HepG2 (cell line): ENCODE measurements around the gene C2orf81. TPM values are rescaled to one million over a fixed set of nuclear protein-coding genes. Genes with fewer than 3 reads are reported as not detected.

ENCODE experiments used
- ASH2L ChIP-seq: fragments of 300-600, 200-600 bp; sonication (generic); IDR thresholded peaks from 2 replicates; pipeline ENCODE4 v1.7.0; 2017; ENCODE audit warnings: low read depth, mild to moderate bottlenecking, moderate library complexity, mixed read lengths, low read length; ENCODE audit not compliant: insufficient read length
- CHCHD3 ChIP-seq: sonication (generic); formaldehyde crosslinking; IDR thresholded peaks from 2 replicates; pipeline ENCODE4 v1.8.0; 2022; ENCODE audit warnings: mild to moderate bottlenecking, missing genetic modification reagents, moderate library complexity
- FOXM1 ChIP-seq: sonication (generic); formaldehyde crosslinking; IDR thresholded peaks from 2 replicates; pipeline ENCODE4 v1.5.0; 2020; ENCODE audit warnings: missing genetic modification reagents
- GZF1 ChIP-seq: sonication (generic); formaldehyde crosslinking; IDR thresholded peaks from 2 replicates; pipeline ENCODE4 v1.5.1; 2020; ENCODE audit warnings: mild to moderate bottlenecking, missing genetic modification reagents
- HOXA5 ChIP-seq: sonication (generic); formaldehyde crosslinking; IDR thresholded peaks from 2 replicates; pipeline ENCODE4 v1.4.0; 2020; ENCODE audit warnings: missing genetic modification reagents
- JDP2 ChIP-seq: sonication (generic); formaldehyde crosslinking; IDR thresholded peaks from 2 replicates; pipeline ENCODE4 v1.8.1; 2022; ENCODE audit warnings: missing genetic modification reagents, borderline replicate concordance
- MIER3 ChIP-seq: IDR thresholded peaks from 2 replicates; pipeline ENCODE4 v1.6.1; 2016; ENCODE audit warnings: missing compliant biosample characterization, borderline replicate concordance
- MIXL1 ChIP-seq: IDR thresholded peaks from 2 replicates; pipeline ENCODE4 v1.6.1; 2016
- PCBP2 ChIP-seq: fragments of 200-400 bp; formaldehyde crosslinking; optimal IDR thresholded peaks from 2 replicates; pipeline ENCODE3; 2018; ENCODE audit warnings: low read length, low read depth; ENCODE audit not compliant: poor library complexity, severe bottlenecking
- SMARCE1 ChIP-seq: fragments of 450-650 bp; IDR thresholded peaks from 2 replicates; pipeline ENCODE4 v1.6.1; 2017; ENCODE audit warnings: borderline replicate concordance
- ZNF17 ChIP-seq: sonication (generic); formaldehyde crosslinking; IDR thresholded peaks from 2 replicates; pipeline ENCODE4 v1.5.0; 2020; ENCODE audit warnings: mild to moderate bottlenecking, missing genetic modification reagents
- polyA plus RNA-seq, 8 experiments: library from polyadenylated mRNA; depleted of rRNA in 3 of 8; stranded (reverse) in 7 of 8; unstranded in 1 of 8; fragments of >200 nt; fragmentation: Illumina TruSeq in 4 of 8; extraction: Trizol in 4 of 8; gene quantifications; 2 replicates each; pipeline versions ENCODE4 v1.2.1 to v1.2.3, GENCODE V29; 2011 to 2016; ENCODE audit warnings: low read depth in 4 of 8, missing spikeins in 1 of 8, mixed read lengths in 1 of 8; ENCODE audit not compliant: insufficient read depth in 1 of 8
- total RNA-seq, 5 experiments: library from RNA; depleted of rRNA; stranded (reverse); fragments of >200 nt; fragmentation: Illumina TruSeq; extraction: Trizol; gene quantifications; 2 replicates each; pipeline ENCODE4 v1.2.3, GENCODE V29; 2016; ENCODE audit warnings: low read depth in 1 of 5
- TF ChIP-seq, protein P1 (sequence below): sonication (generic); formaldehyde crosslinking; IDR thresholded peaks from 2 replicates; pipeline ENCODE4 v1.4.0; 2020; ENCODE audit warnings: missing genetic modification reagents
- TF ChIP-seq, protein P2 (sequence below): sonication (generic); formaldehyde crosslinking; IDR thresholded peaks from 2 replicates; pipeline ENCODE4 v1.8.0; 2022; ENCODE audit warnings: missing genetic modification reagents, mild to moderate bottlenecking, borderline replicate concordance
- TF ChIP-seq, protein P3 (sequence below): sonication (generic); formaldehyde crosslinking; IDR thresholded peaks from 2 replicates; pipeline ENCODE4 v1.8.1; 2023; ENCODE audit warnings: mild to moderate bottlenecking, missing genetic modification reagents, borderline replicate concordance
- TF ChIP-seq, protein P4 (sequence below): sonication (generic); formaldehyde crosslinking; IDR thresholded peaks from 2 replicates; pipeline ENCODE4 v1.4.0; 2020; ENCODE audit warnings: mild to moderate bottlenecking, missing genetic modification reagents
- TF ChIP-seq, protein P5 (sequence below): sonication (generic); formaldehyde crosslinking; IDR thresholded peaks from 2 replicates; pipeline ENCODE4 v1.8.1; 2022; ENCODE audit warnings: low read depth, mild to moderate bottlenecking, missing genetic modification reagents
- TF ChIP-seq, protein P6 (sequence below): sonication (generic); formaldehyde crosslinking; IDR thresholded peaks from 2 replicates; pipeline ENCODE4 v1.4.0; 2020; ENCODE audit warnings: missing genetic modification reagents, borderline replicate concordance

C2orf81 gene
- total and polyA plus RNA-seq, 2 of the 13 experiments (the other 11 are each of a cell fraction or from before 2014, with no cell fraction given), result 0.15 to 0.17 TPM

DNA sequence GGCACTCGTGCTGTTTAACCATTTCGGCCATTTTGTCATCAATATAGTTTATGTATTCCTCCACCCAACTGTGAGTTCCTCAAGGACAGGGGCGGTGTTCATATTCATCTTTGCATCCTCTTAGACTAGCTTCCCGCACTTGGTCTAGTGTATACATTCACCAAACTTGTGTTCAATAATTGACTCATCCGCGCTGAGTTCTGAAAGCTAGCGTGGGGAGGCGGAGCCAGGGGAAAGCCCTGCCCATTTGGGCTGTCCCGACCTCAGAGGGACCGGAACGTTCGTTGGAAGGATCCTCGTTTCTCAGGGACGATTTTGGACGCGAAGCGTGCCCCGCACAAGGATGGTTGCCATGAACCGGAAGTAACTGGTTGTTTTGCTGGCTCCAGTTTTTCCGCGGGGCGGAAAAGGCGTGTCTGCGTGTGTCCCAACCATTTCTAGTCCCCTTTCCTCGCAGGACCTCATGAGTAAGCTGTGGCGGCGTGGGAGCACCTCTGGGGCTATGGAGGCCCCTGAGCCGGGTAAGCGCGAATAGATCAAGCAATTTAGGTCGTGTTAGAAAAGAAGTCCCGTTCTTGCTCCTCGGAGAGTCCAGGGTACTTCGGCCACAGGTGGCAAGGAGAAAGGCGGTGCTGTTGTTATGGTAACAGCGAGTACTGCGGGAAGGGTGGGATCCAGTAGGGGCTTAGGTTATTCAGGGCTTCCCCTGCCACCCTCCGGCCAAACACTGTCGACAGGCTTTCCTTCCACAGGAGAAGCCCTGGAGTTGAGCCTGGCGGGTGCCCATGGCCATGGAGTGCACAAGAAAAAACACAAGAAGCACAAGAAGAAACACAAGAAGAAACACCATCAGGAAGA, 33.5 kb upstream of the C2orf81 start, which contains the start of gene INO80B (continued):
- TF ChIP-seq, protein P1, sequence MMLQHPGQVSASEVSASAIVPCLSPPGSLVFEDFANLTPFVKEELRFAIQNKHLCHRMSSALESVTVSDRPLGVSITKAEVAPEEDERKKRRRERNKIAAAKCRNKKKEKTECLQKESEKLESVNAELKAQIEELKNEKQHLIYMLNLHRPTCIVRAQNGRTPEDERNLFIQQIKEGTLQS (CRISPR knock-in tag), result peak; percentile 65
- TF ChIP-seq, protein P2, sequence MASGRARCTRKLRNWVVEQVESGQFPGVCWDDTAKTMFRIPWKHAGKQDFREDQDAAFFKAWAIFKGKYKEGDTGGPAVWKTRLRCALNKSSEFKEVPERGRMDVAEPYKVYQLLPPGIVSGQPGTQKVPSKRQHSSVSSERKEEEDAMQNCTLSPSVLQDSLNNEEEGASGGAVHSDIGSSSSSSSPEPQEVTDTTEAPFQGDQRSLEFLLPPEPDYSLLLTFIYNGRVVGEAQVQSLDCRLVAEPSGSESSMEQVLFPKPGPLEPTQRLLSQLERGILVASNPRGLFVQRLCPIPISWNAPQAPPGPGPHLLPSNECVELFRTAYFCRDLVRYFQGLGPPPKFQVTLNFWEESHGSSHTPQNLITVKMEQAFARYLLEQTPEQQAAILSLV, result peak; percentile 68; the same call in 1 of the 2 replicates
- TF ChIP-seq, protein P3, sequence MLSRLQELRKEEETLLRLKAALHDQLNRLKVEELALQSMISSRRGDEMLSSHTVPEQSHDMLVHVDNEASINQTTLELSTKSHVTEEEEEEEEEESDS, result no peak; the same call in 1 of the 2 replicates
- TF ChIP-seq MIXL1 (CRISPR knock-in tag), result peak; percentile 96
- 0 out of 2 replicates have a peak, but pooled peaks have one; percentile 79 for TF ChIP-seq GZF1 (CRISPR knock-in tag)
- TF ChIP-seq, protein P4, sequence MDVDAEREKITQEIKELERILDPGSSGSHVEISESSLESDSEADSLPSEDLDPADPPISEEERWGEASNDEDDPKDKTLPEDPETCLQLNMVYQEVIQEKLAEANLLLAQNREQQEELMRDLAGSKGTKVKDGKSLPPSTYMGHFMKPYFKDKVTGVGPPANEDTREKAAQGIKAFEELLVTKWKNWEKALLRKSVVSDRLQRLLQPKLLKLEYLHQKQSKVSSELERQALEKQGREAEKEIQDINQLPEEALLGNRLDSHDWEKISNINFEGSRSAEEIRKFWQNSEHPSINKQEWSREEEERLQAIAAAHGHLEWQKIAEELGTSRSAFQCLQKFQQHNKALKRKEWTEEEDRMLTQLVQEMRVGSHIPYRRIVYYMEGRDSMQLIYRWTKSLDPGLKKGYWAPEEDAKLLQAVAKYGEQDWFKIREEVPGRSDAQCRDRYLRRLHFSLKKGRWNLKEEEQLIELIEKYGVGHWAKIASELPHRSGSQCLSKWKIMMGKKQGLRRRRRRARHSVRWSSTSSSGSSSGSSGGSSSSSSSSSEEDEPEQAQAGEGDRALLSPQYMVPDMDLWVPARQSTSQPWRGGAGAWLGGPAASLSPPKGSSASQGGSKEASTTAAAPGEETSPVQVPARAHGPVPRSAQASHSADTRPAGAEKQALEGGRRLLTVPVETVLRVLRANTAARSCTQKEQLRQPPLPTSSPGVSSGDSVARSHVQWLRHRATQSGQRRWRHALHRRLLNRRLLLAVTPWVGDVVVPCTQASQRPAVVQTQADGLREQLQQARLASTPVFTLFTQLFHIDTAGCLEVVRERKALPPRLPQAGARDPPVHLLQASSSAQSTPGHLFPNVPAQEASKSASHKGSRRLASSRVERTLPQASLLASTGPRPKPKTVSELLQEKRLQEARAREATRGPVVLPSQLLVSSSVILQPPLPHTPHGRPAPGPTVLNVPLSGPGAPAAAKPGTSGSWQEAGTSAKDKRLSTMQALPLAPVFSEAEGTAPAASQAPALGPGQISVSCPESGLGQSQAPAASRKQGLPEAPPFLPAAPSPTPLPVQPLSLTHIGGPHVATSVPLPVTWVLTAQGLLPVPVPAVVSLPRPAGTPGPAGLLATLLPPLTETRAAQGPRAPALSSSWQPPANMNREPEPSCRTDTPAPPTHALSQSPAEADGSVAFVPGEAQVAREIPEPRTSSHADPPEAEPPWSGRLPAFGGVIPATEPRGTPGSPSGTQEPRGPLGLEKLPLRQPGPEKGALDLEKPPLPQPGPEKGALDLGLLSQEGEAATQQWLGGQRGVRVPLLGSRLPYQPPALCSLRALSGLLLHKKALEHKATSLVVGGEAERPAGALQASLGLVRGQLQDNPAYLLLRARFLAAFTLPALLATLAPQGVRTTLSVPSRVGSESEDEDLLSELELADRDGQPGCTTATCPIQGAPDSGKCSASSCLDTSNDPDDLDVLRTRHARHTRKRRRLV (CRISPR knock-in tag), result no peak; the same call in 1 of the 2 replicates
- TF ChIP-seq MIER3 (CRISPR knock-in tag), result peak; percentile 99
- TF ChIP-seq ZNF17, result no peak
- peak; percentile 91; the same call in 1 of the 2 replicates for TF ChIP-seq HOXA5 (CRISPR knock-in tag)
- peak; percentile 54 for TF ChIP-seq PCBP2
- TF ChIP-seq, protein P5, sequence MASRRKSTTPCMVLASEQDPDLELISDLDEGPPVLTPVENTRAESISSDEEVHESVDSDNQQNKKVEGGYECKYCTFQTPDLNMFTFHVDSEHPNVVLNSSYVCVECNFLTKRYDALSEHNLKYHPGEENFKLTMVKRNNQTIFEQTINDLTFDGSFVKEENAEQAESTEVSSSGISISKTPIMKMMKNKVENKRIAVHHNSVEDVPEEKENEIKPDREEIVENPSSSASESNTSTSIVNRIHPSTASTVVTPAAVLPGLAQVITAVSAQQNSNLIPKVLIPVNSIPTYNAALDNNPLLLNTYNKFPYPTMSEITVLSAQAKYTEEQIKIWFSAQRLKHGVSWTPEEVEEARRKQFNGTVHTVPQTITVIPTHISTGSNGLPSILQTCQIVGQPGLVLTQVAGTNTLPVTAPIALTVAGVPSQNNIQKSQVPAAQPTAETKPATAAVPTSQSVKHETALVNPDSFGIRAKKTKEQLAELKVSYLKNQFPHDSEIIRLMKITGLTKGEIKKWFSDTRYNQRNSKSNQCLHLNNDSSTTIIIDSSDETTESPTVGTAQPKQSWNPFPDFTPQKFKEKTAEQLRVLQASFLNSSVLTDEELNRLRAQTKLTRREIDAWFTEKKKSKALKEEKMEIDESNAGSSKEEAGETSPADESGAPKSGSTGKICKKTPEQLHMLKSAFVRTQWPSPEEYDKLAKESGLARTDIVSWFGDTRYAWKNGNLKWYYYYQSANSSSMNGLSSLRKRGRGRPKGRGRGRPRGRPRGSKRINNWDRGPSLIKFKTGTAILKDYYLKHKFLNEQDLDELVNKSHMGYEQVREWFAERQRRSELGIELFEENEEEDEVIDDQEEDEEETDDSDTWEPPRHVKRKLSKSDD (CRISPR knock-in tag), result peak; percentile 74; the same call in 1 of the 2 replicates
- TF ChIP-seq FOXM1 (CRISPR knock-in tag), result no peak
- TF ChIP-seq, protein P6, sequence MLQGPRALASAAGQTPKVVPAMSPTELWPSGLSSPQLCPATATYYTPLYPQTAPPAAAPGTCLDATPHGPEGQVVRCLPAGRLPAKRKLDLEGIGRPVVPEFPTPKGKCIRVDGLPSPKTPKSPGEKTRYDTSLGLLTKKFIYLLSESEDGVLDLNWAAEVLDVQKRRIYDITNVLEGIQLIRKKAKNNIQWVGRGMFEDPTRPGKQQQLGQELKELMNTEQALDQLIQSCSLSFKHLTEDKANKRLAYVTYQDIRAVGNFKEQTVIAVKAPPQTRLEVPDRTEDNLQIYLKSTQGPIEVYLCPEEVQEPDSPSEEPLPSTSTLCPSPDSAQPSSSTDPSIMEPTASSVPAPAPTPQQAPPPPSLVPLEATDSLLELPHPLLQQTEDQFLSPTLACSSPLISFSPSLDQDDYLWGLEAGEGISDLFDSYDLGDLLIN (CRISPR knock-in tag), result no peak
- no peak for TF ChIP-seq JDP2 (CRISPR knock-in tag)
- 0 out of 2 replicates have a peak, but pooled peaks have one; percentile 26 for TF ChIP-seq CHCHD3
- TF ChIP-seq SMARCE1, result no peak
- peak; percentile 98 for TF ChIP-seq ASH2L
